Neural progenitor cell (in vitro differentiated cells): ENCODE data around the gene NPTX1. TPM values are rescaled to one million over a fixed set of nuclear protein-coding genes. Genes with fewer than 3 reads are reported as not detected.

ENCODE experiments used
- DNase-seq: peaks from one replicate; pipeline ENCODE4 v3.0.0-alpha.2; 2016; ENCODE audit warnings: low spot score
- H2AFZ ChIP-seq: fragments of 200-600 bp; sonication (generic); replicated peaks from 2 replicates; pipeline ENCODE4 v1.6.1; 2016; ENCODE audit warnings: antibody characterized with exemption
- H3F3A ChIP-seq: fragments of 200-600 bp; sonication (generic); 2 replicates; pipeline ENCODE4 v1.6.1; 2016; ENCODE audit warnings: antibody characterized with exemption, low read depth
- H3K27ac ChIP-seq: fragments of 200-600 bp; sonication (generic); 2 replicates; pipeline ENCODE4 v1.5.1; 2016; ENCODE audit warnings: mild to moderate bottlenecking
- H3K27me3 ChIP-seq: fragments of 200-600 bp; sonication (generic); 2 replicates; pipeline ENCODE4 v1.6.1; 2016; ENCODE audit warnings: mild to moderate bottlenecking, moderate library complexity
- H3K36me3 ChIP-seq: fragments of 200-600 bp; sonication (generic); 2 replicates; pipeline ENCODE4 v1.5.1; 2016
- H3K4me1 ChIP-seq: fragments of 200-600 bp; sonication (generic); 2 replicates; pipeline ENCODE4 v1.6.1; 2016; ENCODE audit warnings: mixed run types
- H3K4me2 ChIP-seq: fragments of 200-600 bp; sonication (generic); 2 replicates; pipeline ENCODE4 v1.6.1; 2016
- H3K4me3 ChIP-seq: fragments of 200-600 bp; sonication (generic); 2 replicates; pipeline ENCODE4 v1.5.1; 2016
- H3K79me2 ChIP-seq: fragments of 200-600 bp; sonication (generic); 2 replicates; pipeline ENCODE4 v1.6.1; 2016; ENCODE audit warnings: low read depth
- H3K9ac ChIP-seq: fragments of 200-600 bp; sonication (generic); 2 replicates; pipeline ENCODE4 v1.6.1; 2016
- H3K9me3 ChIP-seq: fragments of 200-600 bp; sonication (generic); 2 replicates; pipeline ENCODE4 v1.5.1; 2016; ENCODE audit warnings: low read depth
- H4K20me1 ChIP-seq: fragments of 200-600 bp; sonication (generic); 2 replicates; pipeline ENCODE4 v1.6.1; 2016; ENCODE audit warnings: low read depth
- H3K27ac Mint-ChIP-seq: 3 replicates; pipeline ENCODE4 v1.8.0; 2021; ENCODE audit warnings: mixed read lengths
- H3K27me3 Mint-ChIP-seq: 2 replicates; pipeline ENCODE4 v1.8.0; 2022; ENCODE audit warnings: low read depth, mild to moderate bottlenecking, inconsistent platforms, moderate library complexity, mixed read lengths; ENCODE audit not compliant: insufficient read depth
- H3K36me3 Mint-ChIP-seq: 3 replicates; pipeline ENCODE4 v1.8.0; 2021; ENCODE audit warnings: mixed read lengths
- H3K4me1 Mint-ChIP-seq: 3 replicates; pipeline ENCODE4 v1.8.0; 2021; ENCODE audit warnings: mixed read lengths
- H3K4me3 Mint-ChIP-seq: 3 replicates; pipeline ENCODE4 v1.8.0; 2021; ENCODE audit warnings: mild to moderate bottlenecking, moderate library complexity, mixed read lengths
- H3K9me3 Mint-ChIP-seq: 3 replicates; pipeline ENCODE4 v1.8.0; 2020; ENCODE audit warnings: mixed read lengths
- CTCF ChIP-seq: fragments of 200-600 bp; sonication (generic); IDR thresholded peaks from 2 replicates; pipeline ENCODE4 v1.5.1; 2017; ENCODE audit warnings: antibody characterized with exemption, mild to moderate bottlenecking
- EZH2 ChIP-seq: fragments of 200-600 bp; sonication (generic); IDR thresholded peaks from 2 replicates; pipeline ENCODE4 v1.6.1; 2017; ENCODE audit warnings: antibody characterized with exemption, mild to moderate bottlenecking, moderate library complexity
- EZH2phosphoT487 ChIP-seq: fragments of 200-600 bp; sonication (generic); IDR thresholded peaks from 2 replicates; pipeline ENCODE4 v1.6.1; 2017; ENCODE audit warnings: antibody characterized with exemption
- total RNA-seq: library from RNA; depleted of rRNA; stranded (reverse); fragments of >200 nt; gene quantifications from 2 replicates; pipeline ENCODE4 v1.2.3, GENCODE V29; 2015; ENCODE audit warnings: low replicate concordance

NPTX1 gene
- total RNA-seq, 1 donor from 2014 or later, result 2.6 TPM

- Mint-ChIP-seq H3K36me3 (no peaks in the 10 kb centered on the region), H3K4me1 (peaks cover 11% of the 10 kb centered on the region), H3K9me3 (no peaks in the 10 kb centered on the region), H3K4me3 (peak overlapping the region; percentile 47), H3K27ac (no peak overlapping the region), H3K27me3 (peaks cover 15% of the 10 kb centered on the region)
- Histone ChIP-seq H4K20me1 (peaks cover 29% of the 10 kb centered on the region), H3K9me3 (no peaks in the 10 kb centered on the region), H3F3A (peaks cover 6% of the 10 kb centered on the region), H3K4me2 (no peak overlapping the region), H3K4me3 (no peak overlapping the region), H3K27ac (no peak overlapping the region), H3K27me3 (peaks cover 26% of the 10 kb centered on the region), H3K9ac (no peak overlapping the region), H3K36me3 (no peaks in the 10 kb centered on the region), H3K79me2 (no peaks in the 10 kb centered on the region), H2AFZ (no peak overlapping the region), H3K4me1 (no peaks in the 10 kb centered on the region)
- TF ChIP-seq CTCF, result no peak
- no peak for TF ChIP-seq EZH2
- no peak for TF ChIP-seq EZH2phosphoT487
- no peak for DNase-seq
Measured at GRCh38 chr17:80441598-80442322, 34.6 kb downstream of the NPTX1 start.

GRCh38 chr17:80441133-80441578 is 35.3 kb downstream of the NPTX1 start:
- no peak overlapping the region for H3K4me3 ChIP-seq
- no peak overlapping the region for H3K4me2 ChIP-seq
- no peaks in the 10 kb centered on the region for H3K79me2 ChIP-seq
- Mint-ChIP-seq H3K4me3 (no peak overlapping the region), H3K4me1 (peaks cover 11% of the 10 kb centered on the region), H3K27me3 (peaks cover 15% of the 10 kb centered on the region), H3K9me3 (no peaks in the 10 kb centered on the region), H3K27ac (no peak overlapping the region), H3K36me3 (no peaks in the 10 kb centered on the region)
- peak; percentile 92 for DNase-seq
- H3K9ac ChIP-seq, result no peak overlapping the region
- H3K36me3 ChIP-seq, result no peaks in the 10 kb centered on the region
- H2AFZ ChIP-seq, result no peak overlapping the region
- no peak overlapping the region for H3K27ac ChIP-seq
- H3K4me1 ChIP-seq, result no peaks in the 10 kb centered on the region
- H3K9me3 ChIP-seq, result no peaks in the 10 kb centered on the region
- no peak for TF ChIP-seq CTCF
- TF ChIP-seq EZH2phosphoT487, result no peak
- TF ChIP-seq EZH2, result peak; percentile 46
- peaks cover 31% of the 10 kb centered on the region for H3K27me3 ChIP-seq
- H4K20me1 ChIP-seq, result peaks cover 29% of the 10 kb centered on the region
- peaks cover 6% of the 10 kb centered on the region for H3F3A ChIP-seq

- no peak overlapping the region for H3K4me3 ChIP-seq
- no peak overlapping the region for H3K9ac ChIP-seq
- H3K4me1 ChIP-seq, result no peaks in the 10 kb centered on the region
- H3K27me3 ChIP-seq, result peaks cover 28% of the 10 kb centered on the region
- H3K36me3 ChIP-seq, result no peaks in the 10 kb centered on the region
- peaks cover 29% of the 10 kb centered on the region for H4K20me1 ChIP-seq
- DNase-seq, result no peak
- Mint-ChIP-seq H3K4me1 (peaks cover 11% of the 10 kb centered on the region), H3K9me3 (no peaks in the 10 kb centered on the region), H3K36me3 (no peaks in the 10 kb centered on the region), H3K4me3 (no peak overlapping the region), H3K27ac (no peak overlapping the region), H3K27me3 (peaks cover 17% of the 10 kb centered on the region)
- no peaks in the 10 kb centered on the region for H3K79me2 ChIP-seq
- TF ChIP-seq EZH2, result no peak
- no peak for TF ChIP-seq CTCF
- TF ChIP-seq EZH2phosphoT487, result no peak
- H3K27ac ChIP-seq, result no peak overlapping the region
- H3F3A ChIP-seq, result peaks cover 6% of the 10 kb centered on the region
- no peaks in the 10 kb centered on the region for H3K9me3 ChIP-seq
- H3K4me2 ChIP-seq, result no peak overlapping the region
- H2AFZ ChIP-seq, result no peak overlapping the region
Measured at GRCh38 chr17:80439499-80439898, 36.9 kb downstream of the NPTX1 start.
